Calu3 (cell line): ENCODE data around the gene ZNF574. TPM values are rescaled to one million over a fixed set of nuclear protein-coding genes. Genes with fewer than 3 reads are reported as not detected.

Experiments
- BruUV-seq: library from RNA; stranded (reverse); fragments of 400-500 nt; replicated peaks from 2 replicates; lab custom pipeline; 2021; lab: Mats Ljungman, UMichigan
- CTCF ChIA-PET: fragments of 300-600 bp; sonication (Branson Sonifier 250); formaldehyde crosslinking; loops from one replicate; lab custom pipeline; 2022; ENCODE audit warnings: antibody characterized with exemption; lab: Charles Lee
- DNase-seq: peaks from one replicate; pipeline ENCODE4 v3.0.0; 2022
- H3K27ac Mint-ChIP-seq: one replicate; pipeline ENCODE4 v1.8.0; 2022; ENCODE audit warnings: mixed read lengths; ENCODE audit not compliant: unreplicated experiment
- H3K27me3 Mint-ChIP-seq: one replicate; pipeline ENCODE4 v1.8.0; 2022; ENCODE audit warnings: mixed read lengths; ENCODE audit not compliant: unreplicated experiment
- H3K36me3 Mint-ChIP-seq: one replicate; pipeline ENCODE4 v1.8.0; 2022; ENCODE audit warnings: mild to moderate bottlenecking, moderate library complexity, mixed read lengths; ENCODE audit not compliant: insufficient read depth, unreplicated experiment
- H3K4me1 Mint-ChIP-seq: one replicate; pipeline ENCODE4 v1.8.0; 2022; ENCODE audit warnings: mild to moderate bottlenecking, low read depth, mixed read lengths; ENCODE audit not compliant: unreplicated experiment
- H3K4me3 Mint-ChIP-seq: one replicate; pipeline ENCODE4 v1.8.0; 2022; ENCODE audit warnings: mild to moderate bottlenecking, low read depth, moderate library complexity, mixed read lengths; ENCODE audit not compliant: unreplicated experiment
- H3K9me3 Mint-ChIP-seq: one replicate; pipeline ENCODE4 v1.8.0; 2022; ENCODE audit warnings: low read depth, mixed read lengths; ENCODE audit not compliant: unreplicated experiment
- intact Hi-C: fragments of 100-400 bp; cut with micrococcal nuclease; formaldehyde crosslinking; loops from one replicate; pipeline ENCODE4 v1.10.0; 2022; ENCODE audit not compliant: unreplicated experiment
- total RNA-seq: library from RNA; stranded (reverse); gene quantifications from 2 replicates; pipeline ENCODE4 v1.2.3, GENCODE V29; 2022
- TF ChIP-seq, protein P1 (sequence below): fragments of 200-600 bp; IDR thresholded peaks from one replicate; pipeline ENCODE4 v1.8.0; 2022; ENCODE audit warnings: antibody characterized with exemption; ENCODE audit not compliant: unreplicated experiment

Gene ZNF574
- total RNA-seq, 1 experiment from 2014 or later = 22.0 TPM

GRCh38 chr19:42069619-42070351 lies 6.2 kb upstream of the ZNF574 start, which contains the start of gene GRIK5:
GRIK5 (minus strand) TSS chr19:42070206; CDS start chr19:42065770, 4,436 bp downstream.
- BruUV-seq = no TSS peak
- Mint-ChIP-seq H3K27me3 (peaks cover 24% of the 10 kb centered on the region), H3K4me1 (no peaks in the 10 kb centered on the region), H3K27ac (no peak within 1 kb of the TSS), H3K4me3 (no peak within 1 kb of the TSS), H3K9me3 (no peaks in the 10 kb centered on the region), H3K36me3 (no peaks in the 10 kb centered on the region)
- no peak for DNase-seq
- intact Hi-C loops = no loop called here
- CTCF ChIA-PET = no interaction called here
- TF ChIP-seq, protein P1, sequence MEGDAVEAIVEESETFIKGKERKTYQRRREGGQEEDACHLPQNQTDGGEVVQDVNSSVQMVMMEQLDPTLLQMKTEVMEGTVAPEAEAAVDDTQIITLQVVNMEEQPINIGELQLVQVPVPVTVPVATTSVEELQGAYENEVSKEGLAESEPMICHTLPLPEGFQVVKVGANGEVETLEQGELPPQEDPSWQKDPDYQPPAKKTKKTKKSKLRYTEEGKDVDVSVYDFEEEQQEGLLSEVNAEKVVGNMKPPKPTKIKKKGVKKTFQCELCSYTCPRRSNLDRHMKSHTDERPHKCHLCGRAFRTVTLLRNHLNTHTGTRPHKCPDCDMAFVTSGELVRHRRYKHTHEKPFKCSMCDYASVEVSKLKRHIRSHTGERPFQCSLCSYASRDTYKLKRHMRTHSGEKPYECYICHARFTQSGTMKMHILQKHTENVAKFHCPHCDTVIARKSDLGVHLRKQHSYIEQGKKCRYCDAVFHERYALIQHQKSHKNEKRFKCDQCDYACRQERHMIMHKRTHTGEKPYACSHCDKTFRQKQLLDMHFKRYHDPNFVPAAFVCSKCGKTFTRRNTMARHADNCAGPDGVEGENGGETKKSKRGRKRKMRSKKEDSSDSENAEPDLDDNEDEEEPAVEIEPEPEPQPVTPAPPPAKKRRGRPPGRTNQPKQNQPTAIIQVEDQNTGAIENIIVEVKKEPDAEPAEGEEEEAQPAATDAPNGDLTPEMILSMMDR = no peak

GRCh38 chr19:42071247-42071646 lies 4.7 kb upstream of the ZNF574 start:
- TF ChIP-seq, protein P1 = no peak

GRCh38 chr19:42074513-42075363 lies 1.2 kb upstream of the ZNF574 start:
- BruUV-seq = no TSS peak
- Mint-ChIP-seq H3K4me1 (peaks cover 31% of the 10 kb centered on the region), H3K4me3 (peak overlapping the region; percentile 90), H3K27me3 (peaks cover 17% of the 10 kb centered on the region), H3K36me3 (peaks cover 41% of the 10 kb centered on the region), H3K27ac (peak overlapping the region; percentile 96), H3K9me3 (no peaks in the 10 kb centered on the region)
- DNase-seq = peak; percentile 54
- CTCF ChIA-PET = no interaction called here
- intact Hi-C loops = no loop called here
- TF ChIP-seq, protein P1 = no peak

More at GRCh38 chr19:42071247-42071646, 4.7 kb upstream of the ZNF574 start:
- no peaks in the 10 kb centered on the region for H3K9me3 Mint-ChIP-seq
- H3K4me3 Mint-ChIP-seq = no peak overlapping the region
- H3K27me3 Mint-ChIP-seq = peaks cover 18% of the 10 kb centered on the region
- DNase-seq = no peak
- peaks cover 15% of the 10 kb centered on the region for H3K36me3 Mint-ChIP-seq
- CTCF ChIA-PET = no interaction called here
- no peak overlapping the region for H3K27ac Mint-ChIP-seq
- H3K4me1 Mint-ChIP-seq = peaks cover 11% of the 10 kb centered on the region
- intact Hi-C loops = no loop called here
- no TSS peak for BruUV-seq

- Mint-ChIP-seq H3K9me3 (no peaks in the 10 kb centered on the region), H3K27me3 (peaks cover 12% of the 10 kb centered on the region), H3K4me3 (peak overlapping the region; percentile 90), H3K36me3 (peaks cover 41% of the 10 kb centered on the region), H3K27ac (peak overlapping the region; percentile 96), H3K4me1 (peaks cover 31% of the 10 kb centered on the region)
- TSS peak; percentile 93 for BruUV-seq
- CTCF ChIA-PET = no interaction called here
- TF ChIP-seq, protein P1 = no peak
- intact Hi-C loops = no loop called here
- DNase-seq = no peak
These were observed 676 bp upstream of the ZNF574 start for GRCh38 chr19:42075364-42075615.
